Spleen (tissue), 7 donors: Measurements from ENCODE around the gene TYMP.

Experiments used
- POLR2A ChIP-seq, 3 donors: fragments of 450-650 bp; IDR thresholded peaks; one replicate each; pipeline ENCODE4 v1.5.1; 2017; ENCODE audit warnings: antibody characterized with exemption in 3 of 3, mild to moderate bottlenecking in 1 of 3
- POLR2AphosphoS5 ChIP-seq, 3 donors: sonication (generic); formaldehyde crosslinking; IDR thresholded peaks; one replicate each; pipeline ENCODE4 v1.5.1; 2017; ENCODE audit warnings: antibody characterized with exemption in 3 of 3
- TF ChIP-seq, protein P1 (sequence below), 11 experiments: fragments of 200-600 bp in 7 of 11; fragments of 450-650 bp in 4 of 11; sonication (generic) in 4 of 11; IDR thresholded peaks in 8 of 11; conservative IDR thresholded peaks in 3 of 11; 1 replicate in 7 of 11; 2 replicates in 4 of 11; pipeline versions ENCODE4 v1.4.0 to v1.8.0; 2016 to 2021; ENCODE audit warnings: antibody characterized with exemption in 11 of 11, inconsistent platforms in 4 of 11, mild to moderate bottlenecking in 1 of 11
- donor health status: DM: no; HTN: no; CAD: no; lungs with moderate emphysema.
- donor health status: DM: no; HTN: no; CAD: no.
- donor health status: DM: no; HTN: no; CAD: no.

DNA sequence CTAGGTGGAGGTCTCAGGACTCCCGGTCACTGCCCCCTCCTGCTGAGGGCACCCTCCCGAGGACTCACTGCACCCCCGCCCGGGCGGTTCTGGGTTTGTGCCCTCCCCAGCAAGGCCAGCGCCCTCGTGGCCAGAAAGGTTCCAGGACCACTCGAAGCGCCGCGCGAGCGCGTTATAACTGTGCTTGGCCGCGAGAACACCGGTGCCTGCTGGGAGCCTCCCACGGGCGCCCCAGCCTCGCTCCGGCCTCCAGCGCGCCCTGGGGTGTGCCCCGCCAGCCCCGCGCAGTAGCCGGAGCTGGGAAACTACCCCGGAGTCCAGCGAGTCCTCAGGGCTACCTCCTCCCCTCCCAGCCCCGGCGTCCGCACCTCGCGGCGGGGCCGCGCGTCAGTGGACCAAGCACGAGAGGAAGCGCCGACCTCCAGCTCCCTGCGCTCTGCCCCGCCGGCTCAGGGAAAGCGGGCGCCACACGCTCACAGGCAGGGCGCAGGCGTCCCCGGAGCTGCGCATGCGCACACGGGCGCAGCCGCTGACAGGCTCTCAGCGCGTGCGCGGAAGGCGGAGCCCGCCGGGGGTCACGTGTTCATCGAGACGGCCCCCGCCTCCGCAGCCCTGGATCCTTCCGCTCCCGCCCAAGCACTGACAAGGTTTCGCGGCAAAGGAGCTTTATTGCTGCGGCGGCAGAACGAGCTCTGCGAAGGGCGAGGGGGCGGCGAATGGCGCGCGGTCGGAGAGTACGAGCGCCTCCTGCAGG, 4.5 kb downstream of the TYMP start, which contains the start of gene SCO2:
- TF ChIP-seq POLR2A (IDR thresholded peaks at IDR 0.05): peak; percentile 42 to 72 (median 70)
- TF ChIP-seq, protein P1, sequence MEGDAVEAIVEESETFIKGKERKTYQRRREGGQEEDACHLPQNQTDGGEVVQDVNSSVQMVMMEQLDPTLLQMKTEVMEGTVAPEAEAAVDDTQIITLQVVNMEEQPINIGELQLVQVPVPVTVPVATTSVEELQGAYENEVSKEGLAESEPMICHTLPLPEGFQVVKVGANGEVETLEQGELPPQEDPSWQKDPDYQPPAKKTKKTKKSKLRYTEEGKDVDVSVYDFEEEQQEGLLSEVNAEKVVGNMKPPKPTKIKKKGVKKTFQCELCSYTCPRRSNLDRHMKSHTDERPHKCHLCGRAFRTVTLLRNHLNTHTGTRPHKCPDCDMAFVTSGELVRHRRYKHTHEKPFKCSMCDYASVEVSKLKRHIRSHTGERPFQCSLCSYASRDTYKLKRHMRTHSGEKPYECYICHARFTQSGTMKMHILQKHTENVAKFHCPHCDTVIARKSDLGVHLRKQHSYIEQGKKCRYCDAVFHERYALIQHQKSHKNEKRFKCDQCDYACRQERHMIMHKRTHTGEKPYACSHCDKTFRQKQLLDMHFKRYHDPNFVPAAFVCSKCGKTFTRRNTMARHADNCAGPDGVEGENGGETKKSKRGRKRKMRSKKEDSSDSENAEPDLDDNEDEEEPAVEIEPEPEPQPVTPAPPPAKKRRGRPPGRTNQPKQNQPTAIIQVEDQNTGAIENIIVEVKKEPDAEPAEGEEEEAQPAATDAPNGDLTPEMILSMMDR (IDR thresholded peaks at IDR 0.05 in 8 of 11, conservative IDR thresholded peaks at IDR 0.05 in 3 of 11): peak in 5 of 11 experiments; percentile 12 to 48 (median 40)
- TF ChIP-seq POLR2AphosphoS5 (IDR thresholded peaks at IDR 0.05): peak; percentile 96 to 97 (median 96)
